HG03039 (cell line): Measurements from ENCODE around the gene RBM23.

Source experiments
- ATAC-seq: cut with Tn5 transposase; IDR thresholded peaks from one replicate; pipeline ENCODE4 v1.9.1; 2021; ENCODE audit warnings: mild to moderate bottlenecking, moderate library complexity; ENCODE audit not compliant: unreplicated experiment

RBM23 gene

DNA sequence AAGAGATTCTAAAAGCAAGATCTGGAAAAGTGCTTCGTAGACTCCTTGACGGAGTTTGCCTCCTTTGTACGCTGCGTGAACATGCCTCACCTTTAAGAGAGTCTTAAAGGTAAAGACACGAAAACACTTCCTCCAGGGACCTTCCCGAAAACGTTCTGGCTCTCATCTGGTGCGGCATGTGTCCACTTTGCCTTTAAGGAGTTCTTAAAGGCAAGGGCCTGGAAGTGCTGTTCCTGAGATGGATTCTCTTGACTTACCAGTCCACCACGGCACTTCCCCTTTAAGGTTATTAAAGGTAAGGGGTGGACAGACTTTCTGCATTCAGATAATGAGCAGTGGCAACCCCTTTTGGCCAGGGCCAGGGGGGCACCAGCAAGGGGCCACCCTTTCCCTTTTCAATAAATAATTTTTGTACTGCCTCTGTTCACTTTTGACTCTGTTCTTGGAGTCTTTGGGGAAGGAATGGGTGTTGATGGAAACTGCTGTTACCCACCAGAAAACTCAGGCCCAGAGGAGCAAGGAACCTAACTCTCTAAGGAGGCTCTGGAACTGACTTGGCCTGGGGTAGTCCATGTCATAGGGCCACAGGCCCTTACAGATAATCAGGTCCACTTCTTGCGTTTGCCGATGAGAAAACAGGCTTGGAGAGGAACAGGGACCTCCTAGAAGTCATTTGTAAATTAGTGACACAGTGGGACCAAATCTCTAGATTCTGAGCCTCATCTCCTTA, 31.5 kb downstream of the RBM23 start:
- peak; percentile 33 for ATAC-seq

- ATAC-seq = peak; percentile 47
Measured at GRCh38 chr14:22886500-22887259, 32.3 kb downstream of the RBM23 start.

DNA sequence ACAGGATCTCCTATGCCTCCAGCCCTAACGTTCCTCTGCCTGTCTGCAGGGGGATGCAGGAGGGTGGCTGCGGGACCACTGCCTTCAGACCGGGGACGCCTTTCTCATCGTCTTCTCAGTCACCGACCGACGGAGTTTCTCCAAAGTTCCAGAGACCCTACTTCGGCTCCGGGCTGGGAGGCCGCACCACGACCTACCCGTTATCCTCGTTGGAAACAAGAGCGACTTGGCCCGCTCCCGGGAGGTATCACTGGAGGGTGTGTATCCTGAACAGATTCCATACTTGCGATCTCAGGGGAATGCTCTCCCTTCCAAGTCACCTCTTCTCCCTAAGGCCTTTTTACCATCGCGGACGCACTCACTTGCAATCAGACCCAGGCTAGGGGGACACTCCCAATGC, 33.0 kb downstream of the RBM23 start:
- no peak for ATAC-seq

DNA sequence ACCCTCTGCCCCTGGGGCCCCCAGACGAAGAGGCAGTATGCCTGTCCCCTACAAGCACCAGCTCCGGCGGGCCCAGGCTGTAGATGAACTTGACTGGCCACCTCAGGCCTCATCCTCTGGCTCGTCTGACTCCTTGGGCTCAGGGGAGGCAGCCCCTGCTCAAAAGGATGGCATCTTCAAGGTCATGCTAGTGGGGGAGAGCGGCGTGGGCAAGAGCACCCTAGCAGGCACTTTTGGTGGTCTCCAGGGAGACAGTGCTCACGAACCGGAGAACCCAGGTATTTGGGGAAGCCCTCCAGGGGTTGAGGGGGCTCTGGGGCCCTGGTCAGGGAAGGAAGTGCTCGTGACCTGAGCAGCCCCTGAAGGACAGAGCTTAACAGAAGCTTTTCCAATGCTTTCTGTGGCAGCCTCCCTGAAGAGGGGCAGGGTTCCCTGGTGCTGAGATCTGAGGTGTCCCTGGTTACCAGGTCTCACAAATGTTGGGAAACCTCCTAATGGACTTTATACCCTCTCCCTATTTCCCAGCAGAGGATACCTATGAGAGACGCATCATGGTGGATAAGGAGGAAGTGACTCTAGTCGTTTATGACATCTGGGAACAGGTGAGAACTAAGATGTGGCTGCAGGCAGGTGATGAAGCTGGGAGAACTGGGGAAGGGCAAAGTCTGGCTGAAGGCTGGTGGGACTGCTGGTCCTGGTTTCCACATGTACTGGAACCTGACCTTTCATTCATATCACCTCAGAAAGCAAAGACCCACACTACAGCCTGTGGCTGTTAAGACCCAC, 34.0 kb downstream of the RBM23 start:
- no peak for ATAC-seq

DNA sequence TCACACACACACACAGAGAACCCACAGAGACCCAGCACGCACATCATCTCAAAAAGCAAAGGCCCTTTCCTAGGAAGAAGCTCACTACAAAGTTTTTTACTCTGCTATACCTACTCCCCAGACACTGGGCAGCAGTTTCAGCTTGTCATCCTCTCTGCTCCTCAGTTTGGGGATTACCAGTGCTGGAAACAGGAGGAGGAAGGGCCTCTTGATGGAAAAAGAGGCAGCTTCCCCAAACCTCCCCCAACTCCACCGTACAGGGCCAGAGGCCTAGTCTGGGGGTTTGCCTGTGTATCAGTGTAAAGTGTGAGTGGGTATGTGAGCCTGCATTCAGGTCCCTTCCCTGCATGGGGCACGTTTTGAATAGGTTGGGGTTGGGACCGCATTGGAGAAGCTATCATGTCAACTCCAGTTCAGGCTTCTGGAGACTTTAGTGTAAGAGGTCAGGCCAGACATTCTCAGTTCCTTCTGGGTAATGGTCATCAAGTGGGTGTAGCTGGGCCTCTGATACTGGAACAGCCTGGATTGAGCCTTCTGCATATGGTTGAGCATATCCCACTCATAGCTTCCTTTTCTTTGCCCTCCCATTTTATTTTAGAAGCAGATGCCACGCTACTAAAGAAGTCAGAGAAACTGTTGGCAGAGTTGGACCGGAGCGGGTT, 34.7 kb downstream of the RBM23 start:
- no peak for ATAC-seq

GRCh38 chr14:22883173-22883976, 35.6 kb downstream of the RBM23 start, which contains the start of gene REM2:
TSS of gene REM2 (plus strand) at chr14:22883222. CDS start at chr14:22883288, 66 bp downstream.
- ATAC-seq = no peak

GRCh38 chr14:22882529-22883172, 36.3 kb downstream of the RBM23 start:
- no peak for ATAC-seq

DNA sequence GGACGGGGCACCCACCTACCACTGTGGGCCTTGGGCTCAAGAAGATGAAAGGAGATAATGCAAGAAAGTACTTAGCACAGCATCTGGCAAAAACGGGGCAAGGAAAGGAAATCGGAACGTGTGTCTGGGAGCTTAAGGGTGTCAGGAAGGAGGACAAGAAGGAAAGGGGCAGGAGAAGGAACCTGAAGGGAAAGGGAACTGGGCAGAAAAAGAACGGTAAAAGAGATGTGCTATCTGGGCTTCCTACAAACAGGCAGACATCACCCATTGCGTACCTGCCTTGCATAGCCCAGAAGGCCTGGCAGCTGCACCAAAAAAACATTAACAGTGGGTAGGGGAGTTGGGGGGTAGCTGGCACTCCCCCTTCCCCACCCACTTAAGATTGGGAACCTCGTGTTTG, 36.9 kb downstream of the RBM23 start:
- ATAC-seq = no peak

- no peak for ATAC-seq
Measured at GRCh38 chr14:22878271-22879246, 40.4 kb downstream of the RBM23 start.

DNA sequence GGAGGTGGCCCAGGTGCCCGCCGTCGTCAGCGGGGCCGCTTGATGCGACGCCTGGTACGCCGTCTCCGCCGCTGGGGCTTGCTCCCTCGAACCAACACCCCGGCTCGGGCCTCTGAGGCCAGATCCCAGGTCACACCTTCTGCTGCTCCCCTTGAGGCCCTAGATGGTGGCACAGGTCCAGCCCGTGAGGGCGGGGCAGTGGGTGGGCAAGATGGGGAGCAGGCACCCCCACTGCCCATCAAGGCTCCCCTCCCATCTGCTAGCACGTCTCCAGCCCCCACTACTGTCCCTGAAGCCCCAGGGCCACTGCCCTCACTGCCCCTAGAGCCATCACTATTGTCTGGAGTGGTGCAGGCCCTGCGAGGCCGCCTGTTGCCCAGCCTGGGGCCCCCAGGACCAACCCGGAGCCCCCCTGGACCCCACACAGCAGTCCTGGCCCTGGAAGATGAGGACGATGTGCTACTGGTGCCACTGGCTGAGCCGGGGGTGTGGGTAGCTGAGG, 41.9 kb downstream of the RBM23 start:
- no peak for ATAC-seq

DNA sequence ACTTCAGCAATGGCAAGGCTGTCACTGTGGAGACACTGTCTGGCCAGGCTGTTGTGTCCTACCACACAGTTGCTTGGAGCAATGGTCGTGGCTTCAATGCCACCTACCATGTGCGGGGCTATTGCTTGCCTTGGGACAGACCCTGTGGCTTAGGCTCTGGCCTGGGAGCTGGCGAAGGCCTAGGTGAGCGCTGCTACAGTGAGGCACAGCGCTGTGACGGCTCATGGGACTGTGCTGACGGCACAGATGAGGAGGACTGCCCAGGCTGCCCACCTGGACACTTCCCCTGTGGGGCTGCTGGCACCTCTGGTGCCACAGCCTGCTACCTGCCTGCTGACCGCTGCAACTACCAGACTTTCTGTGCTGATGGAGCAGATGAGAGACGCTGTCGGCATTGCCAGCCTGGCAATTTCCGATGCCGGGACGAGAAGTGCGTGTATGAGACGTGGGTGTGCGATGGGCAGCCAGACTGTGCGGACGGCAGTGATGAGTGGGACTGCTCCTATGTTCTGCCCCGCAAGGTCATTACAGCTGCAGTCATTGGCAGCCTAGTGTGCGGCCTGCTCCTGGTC, 43.1 kb downstream of the RBM23 start:
- no peak for ATAC-seq

DNA sequence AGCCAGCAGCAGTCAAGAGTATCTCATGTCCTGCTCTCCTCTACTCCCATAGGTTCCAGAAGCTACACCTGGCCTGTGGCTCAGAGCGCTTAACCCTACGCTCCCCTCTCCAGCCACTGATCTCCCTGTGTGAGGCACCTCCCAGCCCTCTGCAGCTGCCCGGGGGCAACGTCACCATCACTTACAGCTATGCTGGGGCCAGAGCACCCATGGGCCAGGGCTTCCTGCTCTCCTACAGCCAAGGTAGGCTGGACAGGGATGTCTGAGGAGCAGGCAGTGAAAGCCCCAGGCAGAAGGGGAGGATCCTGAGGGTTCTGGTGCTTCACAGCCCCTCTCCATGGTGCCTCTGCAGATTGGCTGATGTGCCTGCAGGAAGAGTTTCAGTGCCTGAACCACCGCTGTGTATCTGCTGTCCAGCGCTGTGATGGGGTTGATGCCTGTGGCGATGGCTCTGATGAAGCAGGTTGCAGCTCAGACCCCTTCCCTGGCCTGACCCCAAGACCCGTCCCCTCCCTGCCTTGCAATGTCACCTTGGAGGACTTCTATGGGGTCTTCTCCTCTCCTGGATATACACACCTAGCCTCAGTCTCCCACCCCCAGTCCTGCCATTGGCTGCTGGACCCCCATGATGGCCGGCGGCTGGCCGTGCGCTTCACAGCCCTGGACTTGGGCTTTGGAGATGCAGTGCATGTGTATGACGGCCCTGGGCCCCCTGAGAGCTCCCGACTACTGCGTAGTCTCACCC, 43.8 kb downstream of the RBM23 start:
- no peak for ATAC-seq

DNA sequence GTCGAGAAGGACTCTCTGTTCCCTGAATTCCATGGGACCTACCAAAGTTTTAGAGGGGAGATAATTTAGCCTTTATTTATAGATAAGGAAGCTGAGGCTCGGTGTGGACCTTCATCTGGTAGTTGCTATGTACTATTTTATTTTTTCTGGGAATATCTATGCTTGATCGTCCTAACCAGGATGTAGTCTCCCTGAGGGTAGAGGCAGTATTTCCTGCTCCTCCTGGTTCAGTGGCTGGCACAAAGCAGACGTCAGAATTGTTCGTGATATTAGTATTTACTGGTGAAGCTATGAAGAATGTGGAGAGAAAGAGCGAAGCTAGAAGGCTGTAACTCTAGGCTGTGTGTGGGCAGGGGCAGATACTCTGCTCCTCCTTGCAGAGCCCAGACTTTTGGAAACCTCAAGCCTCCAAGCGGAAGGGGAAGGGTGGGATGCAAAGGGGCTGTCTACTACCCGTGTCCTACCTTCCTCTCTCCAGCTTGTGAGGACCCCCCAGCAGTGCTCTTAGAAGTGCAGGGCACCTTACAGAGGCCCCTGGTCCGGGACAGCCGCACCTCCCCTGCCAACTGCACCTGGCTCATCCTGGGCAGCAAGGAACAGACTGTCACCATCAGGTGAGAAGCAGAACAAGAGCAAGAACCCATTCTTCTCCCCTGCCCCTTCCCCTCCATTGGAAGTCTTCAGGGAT, 46.0 kb downstream of the RBM23 start:
- ATAC-seq = no peak

- peak; percentile 17 for ATAC-seq
Measured at GRCh38 chr14:22872033-22872832, 46.7 kb downstream of the RBM23 start.

DNA sequence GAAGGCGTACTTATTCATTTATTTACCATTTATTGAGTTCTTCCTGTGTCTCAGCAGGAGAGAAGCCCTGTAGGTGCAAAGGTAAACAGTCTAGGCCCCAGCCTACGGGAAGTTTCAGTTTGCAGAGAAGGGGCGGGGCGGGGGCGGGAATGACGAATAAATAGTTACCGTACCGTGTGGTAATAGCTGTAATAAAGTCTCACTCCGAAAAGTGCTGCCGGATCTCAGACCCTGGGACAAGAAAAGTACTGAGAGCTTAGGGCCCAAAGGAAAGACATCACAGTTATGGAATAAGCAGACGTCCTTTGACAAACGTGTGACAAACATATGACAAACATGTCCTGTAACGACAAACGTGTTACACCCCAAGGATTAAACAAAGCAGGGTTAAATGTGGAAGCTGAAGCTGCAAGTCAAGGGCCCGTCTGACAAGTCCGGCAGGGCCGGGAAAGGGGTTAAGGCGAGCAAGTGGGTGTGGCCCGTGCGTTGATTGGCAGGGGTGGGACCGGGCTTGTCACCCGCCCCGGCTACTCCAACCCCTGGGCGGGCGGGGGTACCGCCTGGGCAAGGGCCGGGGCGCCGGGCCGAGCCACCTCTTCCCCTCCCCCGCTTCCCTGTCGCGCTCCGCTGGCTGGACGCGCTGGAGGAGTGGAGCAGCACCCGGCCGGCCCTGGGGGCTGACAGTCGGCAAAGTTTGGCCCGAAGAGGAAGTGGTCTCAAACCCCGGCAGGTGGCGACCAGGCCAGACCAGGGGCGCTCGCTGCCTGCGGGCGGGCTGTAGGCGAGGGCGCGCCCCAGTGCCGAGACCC, 47.5 kb downstream of the RBM23 start, which contains the start of gene LRP10:
TSS of gene LRP10 (plus strand) at position 517 of the 809 bp plus-strand sequence. CDS start 564 bp downstream, outside the sequence.
- peak; percentile 67 for ATAC-seq
